HEK293 (cell line): ENCODE data around the gene PPP4R1.

Experiments
- CTCF ChIA-PET: fragments of 350-600 bp; formaldehyde crosslinking; extraction: SDS; loops from one replicate; lab custom pipeline; 2021; ENCODE audit warnings: antibody characterized with exemption; lab: Yijun Ruan, JAX
- POLR2A ChIA-PET: fragments of 300-600 bp; formaldehyde crosslinking; extraction: SDS; loops from one replicate; lab custom pipeline; 2020; ENCODE audit warnings: antibody characterized with exemption, inconsistent platforms; lab: Yijun Ruan, JAX
- H3K27ac ChIP-seq: fragments of 200-500 bp; sonication (Bioruptor generic); 2 replicates; pipeline ENCODE4 v1.5.1; 2014; ENCODE audit warnings: low read depth, low read length, control low read depth, inconsistent platforms; ENCODE audit errors: extremely low read depth
- H3K36me3 ChIP-seq, 2 experiments: fragments of 200-500 bp in 1 of 2; sonication (Bioruptor generic) in 1 of 2; 1 replicate in 1 of 2; 2 replicates in 1 of 2; pipeline ENCODE4 v1.5.1; 2014 to 2017; ENCODE audit warnings: inconsistent platforms in 2 of 2, low read length in 2 of 2; ENCODE audit not compliant: control insufficient read depth in 2 of 2, insufficient read depth in 1 of 2
- H3K4me1 ChIP-seq: fragments of 200-500 bp; sonication (Bioruptor generic); 2 replicates; pipeline ENCODE4 v1.5.1; 2014; ENCODE audit warnings: mild to moderate bottlenecking, low read length, inconsistent platforms; ENCODE audit not compliant: control insufficient read depth, insufficient read depth
- H3K4me3 ChIP-seq: 2 replicates; pipeline ENCODE4 v1.5.1; 2011; ENCODE audit warnings: low read depth, mild to moderate bottlenecking, control low read depth, low read length, moderate library complexity
- H3K9me3 ChIP-seq: fragments of 200-500 bp; sonication (Bioruptor generic); 2 replicates; pipeline ENCODE4 v1.5.1; 2014; ENCODE audit warnings: low read depth, low read length, inconsistent platforms; ENCODE audit not compliant: control insufficient read depth, insufficient read depth
- IKZF3 ChIP-seq: fragments of 450-650 bp; IDR thresholded peaks from 2 replicates; pipeline ENCODE4 v1.5.0; 2018; ENCODE audit warnings: missing biosample characterization, mild to moderate bottlenecking, missing genetic modification characterization, moderate library complexity
- KLF10 ChIP-seq: fragments of 450-650 bp; IDR thresholded peaks from 2 replicates; pipeline ENCODE4 v1.5.1; 2018; ENCODE audit warnings: missing biosample characterization, mild to moderate bottlenecking, missing genetic modification characterization
- KLF16 ChIP-seq: fragments of 450-650 bp; formaldehyde crosslinking; IDR thresholded peaks from 2 replicates; pipeline ENCODE4 v1.5.1; 2017; ENCODE audit warnings: missing biosample characterization, missing genetic modification characterization
- MEIS1 ChIP-seq: sonication (generic); formaldehyde crosslinking; IDR thresholded peaks from 2 replicates; pipeline ENCODE4 v1.8.1; 2022; ENCODE audit warnings: missing genetic modification reagents, mild to moderate bottlenecking, borderline replicate concordance
- PRDM1 ChIP-seq: fragments of 450-650 bp; formaldehyde crosslinking; IDR thresholded peaks from 2 replicates; pipeline ENCODE4; 2016; ENCODE audit warnings: missing biosample characterization, missing genetic modification characterization
- WT1 ChIP-seq: fragments of 450-650 bp; formaldehyde crosslinking; IDR thresholded peaks from 2 replicates; pipeline ENCODE4 v1.5.1; 2016; ENCODE audit warnings: missing biosample characterization, missing genetic modification characterization
- ZBTB10 ChIP-seq: fragments of 450-650 bp; formaldehyde crosslinking; IDR thresholded peaks from 2 replicates; pipeline ENCODE4 v1.5.1; 2016; ENCODE audit warnings: missing biosample characterization, missing genetic modification characterization
- ZBTB8A ChIP-seq: fragments of 450-650 bp; formaldehyde crosslinking; IDR thresholded peaks from 2 replicates; pipeline ENCODE4 v1.5.1; 2016; ENCODE audit warnings: missing biosample characterization, missing genetic modification characterization
- ZNF112 ChIP-seq: fragments of 450-650 bp; formaldehyde crosslinking; IDR thresholded peaks from 2 replicates; pipeline ENCODE4 v1.5.0; 2017; ENCODE audit warnings: missing biosample characterization, missing genetic modification characterization
- ZNF121 ChIP-seq: fragments of 450-650 bp; formaldehyde crosslinking; IDR thresholded peaks from 2 replicates; pipeline ENCODE4 v1.5.1; 2016; ENCODE audit warnings: missing biosample characterization, missing genetic modification characterization
- ZNF16 ChIP-seq: fragments of 450-650 bp; formaldehyde crosslinking; IDR thresholded peaks from 2 replicates; pipeline ENCODE4 v1.5.1; 2016; ENCODE audit warnings: low read depth, missing biosample characterization, missing genetic modification characterization
- ZNF174 ChIP-seq: fragments of 450-650 bp; formaldehyde crosslinking; IDR thresholded peaks from 2 replicates; pipeline ENCODE4 v1.5.0; 2017; ENCODE audit warnings: missing biosample characterization, mild to moderate bottlenecking, missing genetic modification characterization
- ZNF19 ChIP-seq: fragments of 450-650 bp; formaldehyde crosslinking; IDR thresholded peaks from 2 replicates; pipeline ENCODE4; 2016; ENCODE audit warnings: missing biosample characterization, missing genetic modification characterization, low read depth
- ZNF248 ChIP-seq: fragments of 450-650 bp; formaldehyde crosslinking; IDR thresholded peaks from 2 replicates; pipeline ENCODE4 v1.5.1; 2017; ENCODE audit warnings: missing biosample characterization, missing genetic modification characterization
- ZNF335 ChIP-seq: fragments of 450-650 bp; formaldehyde crosslinking; conservative IDR thresholded peaks from 2 replicates; pipeline ENCODE4 v1.5.1; 2016; ENCODE audit warnings: missing biosample characterization, missing genetic modification characterization
- ZNF501 ChIP-seq: fragments of 450-650 bp; formaldehyde crosslinking; IDR thresholded peaks from 2 replicates; pipeline ENCODE4 v1.5.1; 2016; ENCODE audit warnings: missing biosample characterization, missing genetic modification characterization
- ZNF514 ChIP-seq: fragments of 450-650 bp; formaldehyde crosslinking; IDR thresholded peaks from 2 replicates; pipeline ENCODE4 v1.5.1; 2016; ENCODE audit warnings: missing biosample characterization, missing genetic modification characterization
- ZNF521 ChIP-seq: fragments of 450-650 bp; formaldehyde crosslinking; IDR thresholded peaks from 2 replicates; pipeline ENCODE4 v1.5.1; 2017; ENCODE audit warnings: missing biosample characterization, mild to moderate bottlenecking, missing genetic modification characterization
- ZNF571 ChIP-seq: fragments of 450-650 bp; formaldehyde crosslinking; IDR thresholded peaks from 2 replicates; pipeline ENCODE4 v1.5.0; 2017; ENCODE audit warnings: missing biosample characterization, missing genetic modification characterization
- ZNF585B ChIP-seq: fragments of 450-650 bp; formaldehyde crosslinking; IDR thresholded peaks from 2 replicates; pipeline ENCODE4 v1.5.1; 2016; ENCODE audit warnings: missing biosample characterization, missing genetic modification characterization
- ZNF624 ChIP-seq: fragments of 450-650 bp; formaldehyde crosslinking; IDR thresholded peaks from 2 replicates; pipeline ENCODE4 v1.5.1; 2017; ENCODE audit warnings: missing biosample characterization, missing genetic modification characterization
- ZNF664 ChIP-seq: fragments of 450-650 bp; formaldehyde crosslinking; IDR thresholded peaks from 2 replicates; pipeline ENCODE4 v1.5.1; 2016; ENCODE audit warnings: missing biosample characterization, missing genetic modification characterization
- ZNF670 ChIP-seq: fragments of 450-650 bp; formaldehyde crosslinking; IDR thresholded peaks from 2 replicates; pipeline ENCODE4 v1.5.1; 2016; ENCODE audit warnings: missing biosample characterization, missing genetic modification characterization, low read depth
- ZNF704 ChIP-seq: fragments of 450-650 bp; formaldehyde crosslinking; IDR thresholded peaks from 2 replicates; pipeline ENCODE4 v1.5.1; 2016; ENCODE audit warnings: missing biosample characterization, missing genetic modification characterization
- ZNF707 ChIP-seq: fragments of 450-650 bp; formaldehyde crosslinking; IDR thresholded peaks from 2 replicates; pipeline ENCODE4 v1.5.1; 2016; ENCODE audit warnings: missing biosample characterization, missing genetic modification characterization
- ZNF830 ChIP-seq: fragments of 450-650 bp; IDR thresholded peaks from 2 replicates; pipeline ENCODE4 v1.5.0; 2018; ENCODE audit warnings: missing biosample characterization, missing genetic modification characterization, low read depth, mild to moderate bottlenecking, moderate library complexity
- ZXDB ChIP-seq: fragments of 450-650 bp; formaldehyde crosslinking; IDR thresholded peaks from 2 replicates; pipeline ENCODE4 v1.5.1; 2016; ENCODE audit warnings: missing biosample characterization, missing genetic modification characterization
- TF ChIP-seq, protein P1 (sequence below): fragments of 450-650 bp; formaldehyde crosslinking; IDR thresholded peaks from 2 replicates; pipeline ENCODE4 v1.5.1; 2016; ENCODE audit warnings: missing biosample characterization, missing genetic modification characterization
- TF ChIP-seq, protein P2 (sequence below): fragments of 450-650 bp; formaldehyde crosslinking; optimal IDR thresholded peaks from 2 replicates; pipeline ENCODE3; 2016; ENCODE audit warnings: missing biosample characterization, mild to moderate bottlenecking, missing genetic modification characterization

The PPP4R1 gene

GRCh38 chr18:9587924-9588323, 26.4 kb downstream of the PPP4R1 start:
- CTCF ChIA-PET = interaction anchor here (0.5 kb wide), 1 partner anchor 8 kb away, joined by 3 read pairs; no protein-coding TSS in a partner anchor
- no peaks in the 10 kb centered on the region; the same call in 1 of the 2 replicates for H3K9me3 ChIP-seq
- no peak overlapping the region for H3K4me3 ChIP-seq
- POLR2A ChIA-PET = no interaction called here
- TF ChIP-seq IKZF3 (tag by site-specific recombination) = no peak
- TF ChIP-seq ZNF830 (tag by site-specific recombination) = no peak
- TF ChIP-seq, protein P1, sequence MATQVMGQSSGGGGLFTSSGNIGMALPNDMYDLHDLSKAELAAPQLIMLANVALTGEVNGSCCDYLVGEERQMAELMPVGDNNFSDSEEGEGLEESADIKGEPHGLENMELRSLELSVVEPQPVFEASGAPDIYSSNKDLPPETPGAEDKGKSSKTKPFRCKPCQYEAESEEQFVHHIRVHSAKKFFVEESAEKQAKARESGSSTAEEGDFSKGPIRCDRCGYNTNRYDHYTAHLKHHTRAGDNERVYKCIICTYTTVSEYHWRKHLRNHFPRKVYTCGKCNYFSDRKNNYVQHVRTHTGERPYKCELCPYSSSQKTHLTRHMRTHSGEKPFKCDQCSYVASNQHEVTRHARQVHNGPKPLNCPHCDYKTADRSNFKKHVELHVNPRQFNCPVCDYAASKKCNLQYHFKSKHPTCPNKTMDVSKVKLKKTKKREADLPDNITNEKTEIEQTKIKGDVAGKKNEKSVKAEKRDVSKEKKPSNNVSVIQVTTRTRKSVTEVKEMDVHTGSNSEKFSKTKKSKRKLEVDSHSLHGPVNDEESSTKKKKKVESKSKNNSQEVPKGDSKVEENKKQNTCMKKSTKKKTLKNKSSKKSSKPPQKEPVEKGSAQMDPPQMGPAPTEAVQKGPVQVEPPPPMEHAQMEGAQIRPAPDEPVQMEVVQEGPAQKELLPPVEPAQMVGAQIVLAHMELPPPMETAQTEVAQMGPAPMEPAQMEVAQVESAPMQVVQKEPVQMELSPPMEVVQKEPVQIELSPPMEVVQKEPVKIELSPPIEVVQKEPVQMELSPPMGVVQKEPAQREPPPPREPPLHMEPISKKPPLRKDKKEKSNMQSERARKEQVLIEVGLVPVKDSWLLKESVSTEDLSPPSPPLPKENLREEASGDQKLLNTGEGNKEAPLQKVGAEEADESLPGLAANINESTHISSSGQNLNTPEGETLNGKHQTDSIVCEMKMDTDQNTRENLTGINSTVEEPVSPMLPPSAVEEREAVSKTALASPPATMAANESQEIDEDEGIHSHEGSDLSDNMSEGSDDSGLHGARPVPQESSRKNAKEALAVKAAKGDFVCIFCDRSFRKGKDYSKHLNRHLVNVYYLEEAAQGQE = no peak
- no peak for TF ChIP-seq PRDM1 (tag by site-specific recombination)
- TF ChIP-seq ZNF624 (tag by site-specific recombination) = no peak
- TF ChIP-seq ZXDB (tag by site-specific recombination) = no peak
- TF ChIP-seq ZNF664 (tag by site-specific recombination) = no peak
- no peak for TF ChIP-seq ZBTB10 (tag by site-specific recombination)
- no peak for TF ChIP-seq ZNF174 (tag by site-specific recombination)
- TF ChIP-seq ZNF521 = no peak
- H3K36me3 ChIP-seq = peaks cover 44 to 49% of the 10 kb centered on the region in 2 experiments
- no peak overlapping the region for H3K27ac ChIP-seq
- no peaks in the 10 kb centered on the region for H3K4me1 ChIP-seq

DNA sequence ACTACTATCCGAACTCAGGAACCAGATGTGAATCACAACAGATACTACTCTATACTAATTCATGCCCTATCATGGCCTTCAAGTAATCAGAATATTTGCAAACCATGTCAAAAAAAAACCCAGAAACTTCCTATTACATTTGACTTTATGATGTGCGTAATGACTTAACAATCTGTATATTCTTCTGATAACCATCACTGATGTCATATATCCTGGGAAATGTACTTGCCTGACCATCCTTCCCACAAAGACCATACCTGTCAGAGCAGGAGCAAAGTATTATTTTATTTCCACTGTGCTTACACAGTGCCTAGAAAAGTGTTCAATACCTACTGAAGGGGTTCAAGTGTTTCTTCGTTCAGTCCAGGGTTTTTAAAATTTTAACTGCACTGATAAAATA, 27.5 kb downstream of the PPP4R1 start:
- CTCF ChIA-PET = no interaction called here
- TF ChIP-seq WT1 (tag by site-specific recombination) (no peak), MEIS1 (CRISPR knock-in tag) (no peak), ZNF707 (tag by site-specific recombination) (no peak), ZNF830 (tag by site-specific recombination) (no peak), ZNF19 (no peak), ZNF112 (tag by site-specific recombination) (no peak), KLF10 (no peak), ZNF704 (tag by site-specific recombination) (no peak), ZNF16 (no peak), KLF16 (no peak), ZNF121 (no peak), ZNF585B (no peak), ZNF335 (tag by site-specific recombination) (no peak), ZNF248 (no peak), ZNF501 (tag by site-specific recombination) (no peak), ZNF514 (tag by site-specific recombination) (no peak), ZNF571 (tag by site-specific recombination) (no peak), ZBTB8A (tag by site-specific recombination) (no peak), ZNF670 (no peak)
- TF ChIP-seq, protein P2, sequence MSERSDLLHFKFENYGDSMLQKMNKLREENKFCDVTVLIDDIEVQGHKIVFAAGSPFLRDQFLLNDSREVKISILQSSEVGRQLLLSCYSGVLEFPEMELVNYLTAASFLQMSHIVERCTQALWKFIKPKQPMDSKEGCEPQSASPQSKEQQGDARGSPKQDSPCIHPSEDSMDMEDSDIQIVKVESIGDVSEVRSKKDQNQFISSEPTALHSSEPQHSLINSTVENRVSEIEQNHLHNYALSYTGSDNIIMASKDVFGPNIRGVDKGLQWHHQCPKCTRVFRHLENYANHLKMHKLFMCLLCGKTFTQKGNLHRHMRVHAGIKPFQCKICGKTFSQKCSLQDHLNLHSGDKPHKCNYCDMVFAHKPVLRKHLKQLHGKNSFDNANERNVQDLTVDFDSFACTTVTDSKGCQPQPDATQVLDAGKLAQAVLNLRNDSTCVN (tag by site-specific recombination) = no peak
- no peaks in the 10 kb centered on the region for H3K4me1 ChIP-seq
- no peaks in the 10 kb centered on the region; the same call in 1 of the 2 replicates for H3K9me3 ChIP-seq
- no peak overlapping the region for H3K4me3 ChIP-seq
- no peak overlapping the region for H3K27ac ChIP-seq
- POLR2A ChIA-PET = no interaction called here
- H3K36me3 ChIP-seq = peaks cover 48 to 50% of the 10 kb centered on the region in 2 experiments
